ENCODE data around the gene ZCCHC2. TPM values are rescaled to one million over a fixed set of nuclear protein-coding genes. Genes with fewer than 3 reads are reported as not detected.

The ZCCHC2 gene
- total and polyA plus RNA-seq, 2 of the 8 experiments (the other 6 are each of a cell fraction or from before 2014, with no cell fraction given): 13.5 to 18.6 TPM

- Histone ChIP-seq H3K23me2 (ENCODE audit: low read depth, low read length) (no peaks in the 10 kb centered on the region), H4K91ac (replicated peaks; ENCODE audit: insufficient read length, low read length) (no peak overlapping the region), H2BK120ac (replicated peaks; ENCODE audit: low read depth, low read length) (no peak overlapping the region), H3K4me2 (ENCODE audit: insufficient read depth in 1 of 2, low read depth in 2 of 2, low read length in 2 of 2) (no peak overlapping the region), H3K4me3 (ENCODE audit: extremely low read depth in 1 of 4, insufficient read depth in 2 of 4, low read depth in 3 of 4, low read length in 4 of 4) (no peak overlapping the region), H2AFZ (ENCODE audit: low read length) (no peak overlapping the region), H3K9me3 (ENCODE audit: insufficient read depth in 2 of 2, low read depth in 1 of 2, low read length in 1 of 2) (no peaks in the 10 kb centered on the region), H3K36me3 (ENCODE audit: control insufficient read depth in 2 of 4, insufficient read depth in 4 of 4, low read length in 3 of 4) (no peaks in the 10 kb centered on the region), H3K23ac (ENCODE audit: insufficient read length) (no peak overlapping the region), H2BK5ac (ENCODE audit: low read depth, low read length) (no peak overlapping the region), H3K79me2 (ENCODE audit: control insufficient read depth in 1 of 2, insufficient read depth in 2 of 2, low read length in 2 of 2) (no peaks in the 10 kb centered on the region), H3K79me1 (ENCODE audit: low read depth, low read length) (no peaks in the 10 kb centered on the region), H3K56ac (replicated peaks; ENCODE audit: insufficient read length, low read depth, low read length) (no peak overlapping the region), H4K8ac (ENCODE audit: extremely low read depth, insufficient read depth, low read length) (no peak overlapping the region), H2BK12ac (ENCODE audit: low read depth, low read length) (no peak overlapping the region), H3K4me1 (replicated peaks in 1 of 4; ENCODE audit: control insufficient read depth in 3 of 4, insufficient read depth in 4 of 4, low read length in 3 of 4) (peaks cover 0 to 3% (median 0%) of the 10 kb centered on the region in 4 experiments; a peak in 1 of 7 replicates), H3K27me3 (replicated peaks in 1 of 4; ENCODE audit: control insufficient read depth in 3 of 4, extremely low read depth in 1 of 4, insufficient read depth in 3 of 4, low read length in 3 of 4) (no peaks in the 10 kb centered on the region; a peak in 1 of 7 replicates), H2AK5ac (ENCODE audit: low read depth, low read length) (no peak overlapping the region), H3K18ac (ENCODE audit: extremely low read depth, low read length) (no peak overlapping the region), H2BK15ac (ENCODE audit: low read length) (no peak overlapping the region), H3K14ac (ENCODE audit: insufficient read length) (no peak overlapping the region), H3K9ac (replicated peaks in 1 of 4; ENCODE audit: extremely low read depth in 1 of 4, low read depth in 3 of 4, low read length in 3 of 4) (no peak overlapping the region), H2BK20ac (ENCODE audit: low read length) (no peak overlapping the region), H4K5ac (ENCODE audit: insufficient read length, low read depth, low read length) (no peak overlapping the region), H3K4ac (replicated peaks; ENCODE audit: insufficient read length, low read depth, low read length) (no peak overlapping the region), H3K27ac (ENCODE audit: low read depth, low read length) (no peak overlapping the region), H4K20me1 (replicated peaks in 1 of 2; ENCODE audit: control insufficient read depth in 1 of 2, insufficient read depth in 2 of 2, low read length in 2 of 2) (no peaks in the 10 kb centered on the region)
- ChIA-PET CTCF (ENCODE audit: partially characterized antibody) (no interaction called here), POLR2A (ENCODE audit: partially characterized antibody) (no interaction called here)
- no peak for FAIRE-seq
- 94% methylated on average over 1 of the region's 1 CpG; no CpG with 5 or more reads in 1 of the 2 experiments for WGBS, 2 experiments (ENCODE audit: extremely low coverage in 1 of 2, insufficient coverage in 1 of 2, insufficient read length in 1 of 2, insufficient replicate concordance in 2 of 2, low coverage in 1 of 2, low lambda C conversion rate in 2 of 2, missing lambda C conversion rate in 1 of 2)
- no peak for DNase-seq (ENCODE audit: low read depth in 1 of 2, low spot score in 2 of 2)
- no peak for TF ChIP-seq MAFK (IDR thresholded peaks at IDR 0.05; ENCODE audit: low read depth, low read length)
- TF ChIP-seq POLR2AphosphoS5 (IDR thresholded peaks at IDR 0.05; ENCODE audit: low read depth, low read length): no peak
- no peak for TF ChIP-seq E2F6 (IDR thresholded peaks at IDR 0.05)
- TF ChIP-seq SIN3A (conservative IDR thresholded peaks at IDR 0.05 in 1 of 2, IDR thresholded peaks at IDR 0.05 in 1 of 2; ENCODE audit: low read depth in 1 of 2, low read length in 2 of 2): no peak
- no peak for TF ChIP-seq CTCF (IDR thresholded peaks at IDR 0.05; ENCODE audit: control extremely low read depth in 1 of 3, insufficient read depth in 1 of 3, low read depth in 1 of 3, low read length in 3 of 3)
- no peak for TF ChIP-seq BACH1 (IDR thresholded peaks at IDR 0.05; ENCODE audit: low read length)
- TF ChIP-seq FOSL1 (IDR thresholded peaks at IDR 0.05; ENCODE audit: insufficient read depth, low read depth, low read length): no peak
- TF ChIP-seq TAF1 (IDR thresholded peaks at IDR 0.05; ENCODE audit: low read depth, low read length): no peak
- no peak for TF ChIP-seq RAD21 (IDR thresholded peaks at IDR 0.05 in 1 of 2, conservative IDR thresholded peaks at IDR 0.05 in 1 of 2; ENCODE audit: low read depth in 2 of 2, low read length in 2 of 2)
- no peak for TF ChIP-seq CHD2 (IDR thresholded peaks at IDR 0.05; ENCODE audit: low read length)
- no peak for TF ChIP-seq EGR1 (IDR thresholded peaks at IDR 0.05; ENCODE audit: borderline replicate concordance, low read depth, low read length)
Measured at GRCh38 chr18:62500174-62500573, 22.7 kb upstream of the ZCCHC2 start.
